Measurements from ENCODE around the gene KCNQ1OT1. TPM values are rescaled to one million over a fixed set of nuclear protein-coding genes. Genes with fewer than 3 reads are reported as not detected.

Gene KCNQ1OT1
- total RNA-seq, 1 donor from 2014 or later = 7.0 TPM

DNA sequence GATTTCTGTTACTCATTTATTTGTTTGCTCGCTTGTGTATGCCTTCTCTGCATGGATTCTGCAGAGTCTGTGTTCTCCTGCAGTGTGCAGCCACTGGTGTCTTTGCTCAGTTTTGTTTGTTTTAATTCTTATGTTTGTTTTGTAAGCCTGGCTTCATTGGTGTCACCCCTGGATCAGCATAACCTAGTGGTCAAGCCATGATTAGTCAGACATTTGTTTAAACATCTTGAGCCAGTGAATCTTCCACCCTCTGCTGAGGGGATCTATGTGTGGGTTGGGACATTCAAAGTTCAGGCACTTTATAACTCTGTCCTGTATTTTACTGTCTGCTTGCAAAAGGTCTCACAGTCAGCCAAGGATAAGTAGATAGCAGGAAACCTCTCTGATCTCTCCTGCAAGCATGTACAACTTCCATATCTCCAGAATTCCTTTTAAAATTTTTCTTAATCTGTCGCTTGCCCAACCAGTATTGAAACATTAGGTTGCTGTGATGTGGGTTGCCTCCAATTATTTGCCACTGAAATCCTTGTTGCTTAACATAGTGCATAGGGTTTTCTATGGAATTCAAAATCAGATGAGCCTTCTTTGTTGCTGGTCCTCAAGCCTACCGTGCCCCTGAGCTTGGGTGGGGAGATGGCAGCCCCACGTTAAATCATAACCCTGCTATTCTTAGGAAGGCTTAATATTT, 86.8 kb downstream of the KCNQ1OT1 start:
- TF ChIP-seq, protein P1, sequence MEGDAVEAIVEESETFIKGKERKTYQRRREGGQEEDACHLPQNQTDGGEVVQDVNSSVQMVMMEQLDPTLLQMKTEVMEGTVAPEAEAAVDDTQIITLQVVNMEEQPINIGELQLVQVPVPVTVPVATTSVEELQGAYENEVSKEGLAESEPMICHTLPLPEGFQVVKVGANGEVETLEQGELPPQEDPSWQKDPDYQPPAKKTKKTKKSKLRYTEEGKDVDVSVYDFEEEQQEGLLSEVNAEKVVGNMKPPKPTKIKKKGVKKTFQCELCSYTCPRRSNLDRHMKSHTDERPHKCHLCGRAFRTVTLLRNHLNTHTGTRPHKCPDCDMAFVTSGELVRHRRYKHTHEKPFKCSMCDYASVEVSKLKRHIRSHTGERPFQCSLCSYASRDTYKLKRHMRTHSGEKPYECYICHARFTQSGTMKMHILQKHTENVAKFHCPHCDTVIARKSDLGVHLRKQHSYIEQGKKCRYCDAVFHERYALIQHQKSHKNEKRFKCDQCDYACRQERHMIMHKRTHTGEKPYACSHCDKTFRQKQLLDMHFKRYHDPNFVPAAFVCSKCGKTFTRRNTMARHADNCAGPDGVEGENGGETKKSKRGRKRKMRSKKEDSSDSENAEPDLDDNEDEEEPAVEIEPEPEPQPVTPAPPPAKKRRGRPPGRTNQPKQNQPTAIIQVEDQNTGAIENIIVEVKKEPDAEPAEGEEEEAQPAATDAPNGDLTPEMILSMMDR (conservative IDR thresholded peaks at IDR 0.05) = no peak
- peaks cover 4% of the 10 kb centered on the region for H3K9me3 Mint-ChIP-seq
- H3K4me1 Mint-ChIP-seq (ENCODE audit: unreplicated experiment) = no peaks in the 10 kb centered on the region
- H3K4me3 Mint-ChIP-seq = no peak overlapping the region
- DNase-seq (ENCODE audit: extremely low spot score, unreplicated experiment) = no peak
- H3K27ac Mint-ChIP-seq = no peak overlapping the region
- peaks cover 3% of the 10 kb centered on the region for H3K36me3 Mint-ChIP-seq
- peaks cover 14% of the 10 kb centered on the region for H3K27me3 Mint-ChIP-seq

DNA sequence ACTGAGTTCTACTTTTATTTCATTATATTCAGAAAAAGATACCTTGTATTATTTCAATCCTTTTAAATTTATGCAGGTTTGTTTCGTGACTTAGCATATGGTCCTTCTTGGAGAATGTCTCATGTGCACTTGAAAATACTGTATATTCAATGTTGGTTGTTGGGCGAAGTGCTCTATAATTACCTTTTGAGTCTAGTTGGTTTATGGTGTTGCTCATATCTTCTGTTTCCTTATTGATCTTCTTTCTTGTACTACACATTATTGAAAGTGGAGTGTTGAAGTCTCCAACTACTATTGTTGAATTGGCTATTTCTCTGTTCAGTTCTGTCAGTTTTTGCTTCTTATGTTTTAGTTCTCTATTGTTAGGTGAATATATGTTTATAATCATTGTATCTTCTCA, 90.4 kb downstream of the KCNQ1OT1 start:
- Mint-ChIP-seq H3K9me3 (peaks cover under 1% of the 10 kb centered on the region), H3K4me3 (no peak overlapping the region), H3K27me3 (peaks cover 19% of the 10 kb centered on the region), H3K27ac (no peak overlapping the region), H3K36me3 (peaks cover 3% of the 10 kb centered on the region), H3K4me1 (ENCODE audit: unreplicated experiment) (no peaks in the 10 kb centered on the region)
- TF ChIP-seq, protein P1 (conservative IDR thresholded peaks at IDR 0.05) = no peak
- no peak for DNase-seq (ENCODE audit: extremely low spot score, unreplicated experiment)

DNA sequence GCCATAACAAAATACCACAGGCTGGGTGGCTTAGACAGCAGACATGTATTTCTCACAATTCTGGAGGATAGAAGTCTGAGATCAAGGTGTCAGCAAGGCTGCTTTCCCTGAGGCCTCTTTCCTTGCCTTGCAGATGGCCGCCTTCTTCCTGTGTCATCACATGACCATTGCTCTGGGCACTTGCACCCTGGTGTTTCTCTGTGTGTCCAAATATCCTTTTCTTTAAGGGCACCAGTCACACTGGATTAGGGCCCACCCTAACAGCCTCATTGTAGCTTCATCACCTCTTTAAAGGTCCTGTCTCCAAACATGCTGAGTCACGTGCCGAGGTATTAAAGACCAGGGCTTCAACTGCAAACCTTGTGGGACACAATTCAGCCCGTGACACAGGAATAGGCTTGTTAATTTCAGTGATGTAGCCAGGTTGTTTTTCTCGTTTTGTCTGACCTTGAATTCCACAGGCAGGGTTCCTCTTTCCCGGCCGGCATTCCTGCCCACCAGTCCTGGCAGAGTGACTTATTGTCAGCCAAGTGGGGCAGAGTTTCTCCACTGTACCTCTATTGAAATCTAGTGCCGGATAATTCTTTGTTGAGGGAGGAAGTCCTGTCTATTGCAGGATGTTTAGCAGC, 100.1 kb downstream of the KCNQ1OT1 start:
- TF ChIP-seq, protein P1 (conservative IDR thresholded peaks at IDR 0.05) = no peak
- Mint-ChIP-seq H3K4me1 (ENCODE audit: unreplicated experiment) (peaks cover 5% of the 10 kb centered on the region), H3K27me3 (peaks cover 15% of the 10 kb centered on the region), H3K36me3 (peaks cover 4% of the 10 kb centered on the region), H3K4me3 (no peak overlapping the region), H3K27ac (no peak overlapping the region), H3K9me3 (peaks cover 4% of the 10 kb centered on the region)
- DNase-seq (ENCODE audit: extremely low spot score, unreplicated experiment) = no peak

DNA sequence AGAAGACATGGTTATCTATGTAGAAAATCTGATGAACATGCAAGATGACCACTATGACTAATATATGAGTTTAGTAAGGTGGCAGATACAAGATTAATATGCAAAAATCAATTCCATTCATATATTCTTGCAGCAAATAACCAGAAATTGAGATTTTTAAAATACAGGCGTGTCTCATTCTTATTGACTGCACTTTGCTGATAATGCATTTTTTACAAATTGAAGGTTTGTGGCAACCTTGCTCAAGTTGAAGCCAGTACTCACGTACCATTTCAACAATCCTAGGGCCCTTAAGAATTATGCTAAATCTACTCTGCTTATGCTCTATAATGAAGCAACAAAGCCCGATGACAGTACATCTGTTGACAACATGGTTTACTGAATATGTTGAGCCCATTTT, 104.6 kb downstream of the KCNQ1OT1 start:
- peaks cover 5% of the 10 kb centered on the region for H3K4me1 Mint-ChIP-seq (ENCODE audit: unreplicated experiment)
- peaks cover 13% of the 10 kb centered on the region for H3K27me3 Mint-ChIP-seq
- H3K9me3 Mint-ChIP-seq = peaks cover 4% of the 10 kb centered on the region

DNA sequence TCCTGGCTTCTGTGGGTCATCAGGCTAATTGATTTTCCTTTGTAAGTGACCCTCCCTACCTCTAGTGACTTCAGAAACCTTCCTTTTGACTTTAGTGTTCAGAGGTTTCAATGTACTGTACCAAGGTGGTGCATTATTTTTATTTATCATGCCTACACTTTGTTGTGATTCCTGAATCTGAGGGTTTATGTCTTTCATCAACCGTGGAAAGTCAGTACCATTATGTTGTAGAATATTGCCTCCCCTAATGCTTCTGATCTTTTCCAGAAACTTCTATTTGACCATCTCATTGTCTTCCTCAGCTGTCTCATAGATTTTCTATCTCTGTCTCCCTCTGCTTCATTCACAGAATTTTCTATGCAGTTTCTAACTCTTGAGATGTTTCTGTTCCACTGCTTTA, 105.5 kb downstream of the KCNQ1OT1 start:
- Mint-ChIP-seq H3K36me3 (no peaks in the 10 kb centered on the region), H3K27ac (no peak overlapping the region), H3K4me1 (ENCODE audit: unreplicated experiment) (no peaks in the 10 kb centered on the region), H3K27me3 (peaks cover 10% of the 10 kb centered on the region), H3K4me3 (no peak overlapping the region), H3K9me3 (peaks cover 4% of the 10 kb centered on the region)
- DNase-seq (ENCODE audit: extremely low spot score, unreplicated experiment) = no peak
- TF ChIP-seq, protein P1 (conservative IDR thresholded peaks at IDR 0.05) = no peak

More for the DNA sequence above, 104.6 kb downstream of the KCNQ1OT1 start:
- DNase-seq (ENCODE audit: extremely low spot score, unreplicated experiment) = no peak
- Mint-ChIP-seq H3K27ac (no peak overlapping the region), H3K36me3 (no peaks in the 10 kb centered on the region), H3K4me3 (no peak overlapping the region)
- TF ChIP-seq, protein P1 (conservative IDR thresholded peaks at IDR 0.05) = no peak

Measured in type B pancreatic cell (in vitro differentiated cells).